Urinary bladder (tissue), 4 donors: ENCODE data around the gene PDE2A. TPM values are rescaled to one million over a fixed set of nuclear protein-coding genes. Genes with fewer than 3 reads are reported as not detected.

ENCODE experiments used
- DNase-seq: peaks from one replicate; pipeline ENCODE4 v3.0.0-alpha.2; 2015; ENCODE audit errors: extremely low spot score
- H3K27ac ChIP-seq: one replicate; pipeline ENCODE4 v1.5.1; 2013; ENCODE audit warnings: low read depth, mild to moderate bottlenecking, moderate library complexity
- H3K36me3 ChIP-seq: one replicate; pipeline ENCODE4 v1.6.1; 2013; ENCODE audit warnings: mild to moderate bottlenecking, moderate library complexity; ENCODE audit not compliant: insufficient read depth
- H3K4me1 ChIP-seq: one replicate; pipeline ENCODE4 v1.6.1; 2013; ENCODE audit warnings: mild to moderate bottlenecking, moderate library complexity; ENCODE audit not compliant: insufficient read depth
- H3K4me3 ChIP-seq: one replicate; pipeline ENCODE4 v1.5.1; 2013; ENCODE audit warnings: low read depth, low read length
- WGBS: extraction: QIAGEN DNeasy Blood & Tissue Kit; methylation state at CpG from one replicate; pipeline ENCODE4 v1.1.7; 2013; 5-methylcytosine and 5-hydroxymethylcytosine counted together
- polyA plus RNA-seq: library from polyadenylated mRNA; stranded (reverse); fragments of 200-250 nt; gene quantifications from one replicate; pipeline ENCODE4 v1.2.3, GENCODE V29; 2013
- total RNA-seq: library from RNA; depleted of rRNA; stranded (reverse); fragments of >200 nt; gene quantifications from one replicate; pipeline ENCODE4 v1.2.3, GENCODE V29; 2014
- donor health status: healthy with polysubstance abuse.
- donor health status: healthy.

PDE2A gene
- total and polyA plus RNA-seq, 2 donors, result 18.6 to 56.1 TPM

GRCh38 chr11:72712168-72712751 is 38.0 kb upstream of the PDE2A start:
- H3K27ac ChIP-seq, result no peak overlapping the region
- H3K4me3 ChIP-seq, result no peak overlapping the region
- DNase-seq, result no peak
- 57% methylated on average over 26 of the region's 26 CpGs for WGBS
- H3K4me1 ChIP-seq, result no peaks in the 10 kb centered on the region
- H3K36me3 ChIP-seq, result peaks cover 8% of the 10 kb centered on the region

GRCh38 chr11:72711141-72711540 is 36.9 kb upstream of the PDE2A start:
- Histone ChIP-seq H3K4me3 (no peak overlapping the region), H3K36me3 (peaks cover 8% of the 10 kb centered on the region), H3K27ac (no peak overlapping the region), H3K4me1 (no peaks in the 10 kb centered on the region)
- 91% methylated on average over 9 of the region's 9 CpGs for WGBS
- DNase-seq, result no peak

- WGBS, result 94% methylated on average over 11 of the region's 11 CpGs
- DNase-seq, result no peak
- H3K4me3 ChIP-seq, result no peak overlapping the region
- no peak overlapping the region for H3K27ac ChIP-seq
- no peaks in the 10 kb centered on the region for H3K4me1 ChIP-seq
- peaks cover 8% of the 10 kb centered on the region for H3K36me3 ChIP-seq
These were observed 36.1 kb upstream of the PDE2A start for GRCh38 chr11:72710278-72710677.

- Histone ChIP-seq H3K4me3 (no peak overlapping the region), H3K27ac (no peak overlapping the region), H3K4me1 (no peaks in the 10 kb centered on the region), H3K36me3 (peaks cover 8% of the 10 kb centered on the region)
- WGBS, result 95% methylated on average over 20 of the region's 20 CpGs
- no peak for DNase-seq
These were observed 35.4 kb upstream of the PDE2A start for GRCh38 chr11:72709478-72710238.

- WGBS, result 93% methylated on average over 9 of the region's 9 CpGs
- Histone ChIP-seq H3K4me1 (no peaks in the 10 kb centered on the region), H3K27ac (no peak overlapping the region), H3K36me3 (peaks cover 2% of the 10 kb centered on the region), H3K4me3 (no peak overlapping the region)
- no peak for DNase-seq
These were observed 32.8 kb upstream of the PDE2A start for GRCh38 chr11:72707032-72707431.

GRCh38 chr11:72706579-72706978 is 32.4 kb upstream of the PDE2A start:
- no peak for DNase-seq
- Histone ChIP-seq H3K36me3 (peaks cover 2% of the 10 kb centered on the region), H3K4me3 (no peak overlapping the region), H3K4me1 (no peaks in the 10 kb centered on the region), H3K27ac (no peak overlapping the region)
- WGBS, result 71% methylated on average over 5 of the region's 5 CpGs

GRCh38 chr11:72705442-72706365 is 31.5 kb upstream of the PDE2A start:
- WGBS, result 72% methylated on average over 12 of the region's 12 CpGs
- Histone ChIP-seq H3K4me3 (no peak overlapping the region), H3K36me3 (no peaks in the 10 kb centered on the region), H3K27ac (no peak overlapping the region), H3K4me1 (no peaks in the 10 kb centered on the region)
- no peak for DNase-seq

- Histone ChIP-seq H3K36me3 (no peaks in the 10 kb centered on the region), H3K4me1 (no peaks in the 10 kb centered on the region), H3K4me3 (no peak overlapping the region), H3K27ac (no peak overlapping the region)
- no peak for DNase-seq
- 52% methylated on average over 4 of the region's 4 CpGs for WGBS
These were observed 30.6 kb upstream of the PDE2A start for GRCh38 chr11:72704783-72705265.

GRCh38 chr11:72704028-72704782 is 30.0 kb upstream of the PDE2A start:
- Histone ChIP-seq H3K4me3 (no peak overlapping the region), H3K36me3 (no peaks in the 10 kb centered on the region), H3K27ac (no peak overlapping the region), H3K4me1 (no peaks in the 10 kb centered on the region)
- no peak for DNase-seq
- 71% methylated on average over 13 of the region's 13 CpGs for WGBS

- H3K27ac ChIP-seq, result no peak overlapping the region
- peak; percentile 59 for DNase-seq
- no peaks in the 10 kb centered on the region for H3K4me1 ChIP-seq
- H3K4me3 ChIP-seq, result no peak overlapping the region
- H3K36me3 ChIP-seq, result no peaks in the 10 kb centered on the region
- 23% methylated on average over 11 of the region's 11 CpGs for WGBS
These were observed 29.2 kb upstream of the PDE2A start for GRCh38 chr11:72703267-72704008.

GRCh38 chr11:72702577-72703241 is 28.5 kb upstream of the PDE2A start:
- 49% methylated on average over 15 of the region's 15 CpGs for WGBS
- no peak overlapping the region for H3K4me3 ChIP-seq
- no peak overlapping the region for H3K27ac ChIP-seq
- H3K36me3 ChIP-seq, result no peaks in the 10 kb centered on the region
- DNase-seq, result no peak
- no peaks in the 10 kb centered on the region for H3K4me1 ChIP-seq

GRCh38 chr11:72702096-72702495 is 27.9 kb upstream of the PDE2A start:
- H3K36me3 ChIP-seq, result no peaks in the 10 kb centered on the region
- WGBS, result 53% methylated on average over 7 of the region's 7 CpGs
- H3K27ac ChIP-seq, result no peak overlapping the region
- DNase-seq, result no peak
- H3K4me3 ChIP-seq, result no peak overlapping the region
- H3K4me1 ChIP-seq, result no peaks in the 10 kb centered on the region
